HL-60 (cell line): ENCODE results near the gene ADGRB2.

Experiments used
- CTCF ChIP-seq: IDR thresholded peaks from one replicate; pipeline ENCODE4 v1.5.1; 2011; ENCODE audit warnings: low read length, control low read depth, inconsistent platforms; ENCODE audit not compliant: insufficient read depth
- GABPA ChIP-seq: IDR thresholded peaks from 2 replicates; pipeline ENCODE4 v1.6.1; 2012; ENCODE audit warnings: low read depth
- POLR2AphosphoS5 ChIP-seq: IDR thresholded peaks from 2 replicates; pipeline ENCODE4 v1.6.1; 2012; ENCODE audit warnings: low read depth
- REST ChIP-seq: IDR thresholded peaks from 2 replicates; pipeline ENCODE4 v1.6.1; 2012; ENCODE audit warnings: low read depth; ENCODE audit not compliant: insufficient replicate concordance
- SPI1 ChIP-seq: IDR thresholded peaks from 2 replicates; pipeline ENCODE4 v1.6.1; 2012; ENCODE audit warnings: low read depth, mild to moderate bottlenecking, borderline replicate concordance

- TF ChIP-seq CTCF (no peak), POLR2AphosphoS5 (no peak), GABPA (no peak), REST (no peak), SPI1 (no peak)
Observed at GRCh38 chr1:31736675-31737074, 27.5 kb downstream of the ADGRB2 start.
